CD14-positive monocyte (primary cell): ENCODE measurements around the gene RNU11. TPM values are rescaled to one million over a fixed set of nuclear protein-coding genes. Genes with fewer than 3 reads are reported as not detected.

Source experiments
- DNase-seq, 3 donors: peaks; one replicate each; pipeline ENCODE4 v3.0.0-alpha.2; 2011 to 2022
- H2AFZ ChIP-seq: 2 replicates; pipeline ENCODE4 v1.6.0; 2012; ENCODE audit warnings: mild to moderate bottlenecking, low read depth, low read length, inconsistent platforms; ENCODE audit not compliant: insufficient read depth, poor library complexity, severe bottlenecking
- H3K27ac ChIP-seq, 2 donors: 1 replicate in 1 of 2; 2 replicates in 1 of 2; pipeline ENCODE4 v1.5.1; 2012 to 2013; ENCODE audit warnings: low read length in 2 of 2, control low read depth in 1 of 2, inconsistent platforms in 1 of 2, low read depth in 1 of 2, mild to moderate bottlenecking in 1 of 2
- H3K27me3 ChIP-seq, 2 donors: one replicate each; pipeline versions ENCODE4 v1.6.0 to v1.6.1; 2011 to 2013; ENCODE audit warnings: low read length in 2 of 2; ENCODE audit not compliant: control insufficient read depth in 2 of 2, insufficient read depth in 2 of 2
- H3K36me3 ChIP-seq, 2 donors: replicated peaks in 1 of 2; 1 replicate in 1 of 2; 2 replicates in 1 of 2; pipeline versions ENCODE4 v1.5.1 to v1.6.1; 2012 to 2013; ENCODE audit warnings: low read length in 2 of 2, control low read depth in 1 of 2, inconsistent platforms in 1 of 2, mild to moderate bottlenecking in 1 of 2; ENCODE audit not compliant: insufficient read depth in 2 of 2, control insufficient read depth in 1 of 2
- H3K4me1 ChIP-seq, 2 donors: 1 replicate in 1 of 2; 2 replicates in 1 of 2; pipeline versions ENCODE4 v1.5.1 to v1.6.1; 2012 to 2013; ENCODE audit warnings: low read length in 2 of 2, control low read depth in 1 of 2, inconsistent platforms in 1 of 2, mild to moderate bottlenecking in 1 of 2, moderate library complexity in 1 of 2; ENCODE audit not compliant: insufficient read depth in 2 of 2, control insufficient read depth in 1 of 2
- H3K4me2 ChIP-seq: replicated peaks from 2 replicates; pipeline ENCODE3; 2012; ENCODE audit warnings: low read length, moderate library complexity, mild to moderate bottlenecking; ENCODE audit not compliant: poor library complexity, severe bottlenecking; ENCODE audit errors: extremely low read depth
- H3K4me3 ChIP-seq, 3 experiments: fragments of 200-600 bp in 1 of 3; sonication (generic) in 1 of 3; replicated peaks in 1 of 3; 1 replicate in 2 of 3; 2 replicates in 1 of 3; pipeline ENCODE4 v1.5.1; 2011 to 2013; ENCODE audit warnings: low read length in 3 of 3, mild to moderate bottlenecking in 3 of 3, control low read depth in 2 of 3, low read depth in 2 of 3, inconsistent platforms in 1 of 3, moderate library complexity in 1 of 3
- H3K79me2 ChIP-seq: 2 replicates; pipeline ENCODE4 v1.6.0; 2012; ENCODE audit warnings: mild to moderate bottlenecking, control low read depth, inconsistent platforms, low read length, moderate library complexity; ENCODE audit not compliant: insufficient read depth
- H3K9ac ChIP-seq: 2 replicates; pipeline ENCODE4 v1.6.0; 2017; ENCODE audit warnings: low read length, mild to moderate bottlenecking; ENCODE audit not compliant: insufficient read depth, poor library complexity, severe bottlenecking
- H3K9me3 ChIP-seq, 2 donors: replicated peaks in 1 of 2; 1 replicate in 1 of 2; 2 replicates in 1 of 2; pipeline versions ENCODE4 v1.5.1 to v1.6.1; 2012 to 2013; ENCODE audit warnings: low read length in 2 of 2, control low read depth in 1 of 2; ENCODE audit not compliant: control insufficient read depth in 1 of 2, insufficient read depth in 1 of 2
- H4K20me1 ChIP-seq: 2 replicates; pipeline ENCODE4 v1.6.0; 2012; ENCODE audit warnings: mild to moderate bottlenecking, low read length, control low read depth, moderate library complexity; ENCODE audit not compliant: insufficient read depth
- H3K27ac Mint-ChIP-seq, 7 donors: one replicate each; pipeline ENCODE4 v1.8.0; 2020; ENCODE audit warnings: mild to moderate bottlenecking in 7 of 7, mixed read lengths in 7 of 7, moderate library complexity in 6 of 7, inconsistent platforms in 2 of 7
- H3K27me3 Mint-ChIP-seq, 3 donors: one replicate each; pipeline ENCODE4 v1.8.0; 2021 to 2022; ENCODE audit warnings: low read depth in 3 of 3, mild to moderate bottlenecking in 3 of 3, mixed read lengths in 3 of 3, moderate library complexity in 3 of 3, inconsistent platforms in 1 of 3
- H3K36me3 Mint-ChIP-seq, 2 donors: one replicate each; pipeline ENCODE4 v1.8.0; 2020; ENCODE audit warnings: mixed read lengths in 2 of 2, inconsistent platforms in 1 of 2, mild to moderate bottlenecking in 1 of 2
- H3K4me1 Mint-ChIP-seq: one replicate; pipeline ENCODE4 v1.8.0; 2020; ENCODE audit warnings: mild to moderate bottlenecking, mixed read lengths
- H3K4me3 Mint-ChIP-seq, 2 donors: one replicate each; pipeline ENCODE4 v1.8.0; 2020; ENCODE audit warnings: mild to moderate bottlenecking in 2 of 2, mixed read lengths in 2 of 2, moderate library complexity in 1 of 2
- H3K9me3 Mint-ChIP-seq, 7 donors: one replicate each; pipeline ENCODE4 v1.8.0; 2020 to 2022; ENCODE audit warnings: mixed read lengths in 7 of 7, mild to moderate bottlenecking in 6 of 7, moderate library complexity in 6 of 7, inconsistent platforms in 2 of 7
- CTCF ChIP-seq: fragments of 200-600 bp; IDR thresholded peaks from one replicate; pipeline ENCODE4 v1.8.0; 2022; ENCODE audit warnings: antibody characterized with exemption, mild to moderate bottlenecking
- WGBS: methylation state at CpG from one replicate; pipeline ENCODE4 v1.1.5; 2013; ENCODE audit warnings: missing lambda C conversion rate; ENCODE audit not compliant: insufficient coverage; 5-methylcytosine and 5-hydroxymethylcytosine counted together
- intact Hi-C, 2 donors: fragments of 100-400 bp; cut with micrococcal nuclease; formaldehyde crosslinking; loops; one replicate each; pipeline versions ENCODE4 v1.15.0 to v1.15.1; 2023
- polyA plus RNA-seq, 3 donors: library from polyadenylated mRNA; depleted of rRNA in 1 of 3; unstranded in 2 of 3; stranded (reverse) in 1 of 3; fragments of 300-500 nt in 2 of 3; fragments of >200 nt in 1 of 3; fragmentation: Illumina TruSeq in 2 of 3; gene quantifications; 1 replicate in 2 of 3; 2 replicates in 1 of 3; pipeline ENCODE4 v1.2.3, GENCODE V29; 2012 to 2021

RNU11 gene
- polyA plus RNA-seq, 3 donors = not detected

- Mint-ChIP-seq H3K9me3 (no peaks in the 10 kb centered on the region), H3K27me3 (no peaks in the 10 kb centered on the region), H3K36me3 (peaks cover 51 to 82% of the 10 kb centered on the region in 2 donors), H3K27ac (no peak overlapping the region), H3K4me3 (no peak overlapping the region), H3K4me1 (no peaks in the 10 kb centered on the region)
- DNase-seq = no peak
- no peaks in the 10 kb centered on the region for H3K79me2 ChIP-seq
- H3K4me1 ChIP-seq = no peaks in the 10 kb centered on the region
- TF ChIP-seq CTCF = no peak
- H2AFZ ChIP-seq = no peak overlapping the region
- H3K4me2 ChIP-seq = no peak overlapping the region
- no peak overlapping the region for H3K4me3 ChIP-seq
- no peaks in the 10 kb centered on the region for H3K9me3 ChIP-seq
- H4K20me1 ChIP-seq = no peaks in the 10 kb centered on the region
- H3K27me3 ChIP-seq = no peaks in the 10 kb centered on the region
- peaks cover 69 to 91% of the 10 kb centered on the region in 2 donors for H3K36me3 ChIP-seq
- H3K9ac ChIP-seq = no peak overlapping the region
- WGBS = 100% methylated on average over 4 of the region's 5 CpGs
- intact Hi-C loops = no loop called here
- no peak overlapping the region for H3K27ac ChIP-seq
Observed at GRCh38 chr1:28613175-28613574, 35.2 kb upstream of the RNU11 start.

GRCh38 chr1:28631713-28632112 is 16.7 kb upstream of the RNU11 start:
- no peak overlapping the region for H3K4me2 ChIP-seq
- Mint-ChIP-seq H3K27ac (no peak overlapping the region), H3K9me3 (peaks cover 0 to 2% (median 0%) of the 10 kb centered on the region in 7 donors), H3K27me3 (no peaks in the 10 kb centered on the region), H3K4me3 (no peak overlapping the region), H3K4me1 (peaks cover 4% of the 10 kb centered on the region), H3K36me3 (peaks cover 3 to 5% of the 10 kb centered on the region in 2 donors)
- intact Hi-C loops = no loop called here
- H3K4me1 ChIP-seq = no peaks in the 10 kb centered on the region
- TF ChIP-seq CTCF = no peak
- no peaks in the 10 kb centered on the region for H3K36me3 ChIP-seq
- H3K79me2 ChIP-seq = peaks cover 16% of the 10 kb centered on the region
- DNase-seq = no peak
- no peaks in the 10 kb centered on the region for H3K9me3 ChIP-seq
- no peak overlapping the region for H2AFZ ChIP-seq
- H3K27me3 ChIP-seq = no peaks in the 10 kb centered on the region
- WGBS = no CpG with 5 or more reads among the region's 1 CpG
- H3K27ac ChIP-seq = no peak overlapping the region
- peaks cover 9% of the 10 kb centered on the region for H4K20me1 ChIP-seq
- H3K9ac ChIP-seq = no peak overlapping the region
- no peak overlapping the region for H3K4me3 ChIP-seq
